Activated gamma-delta T cell treated with Interleukin-2 at 50 U/mL for 16 hours (primary cell): ENCODE measurements around the gene UBE2I.
"Not testable (repeated sequence)": the region's sequence is repeated elsewhere in the genome, so short reads cannot be mapped to it uniquely, and the experiment has no call there.

ENCODE experiments used
- DNase-seq: peaks from one replicate; pipeline ENCODE4 v3.0.0-alpha.2; 2020

The UBE2I gene

DNA sequence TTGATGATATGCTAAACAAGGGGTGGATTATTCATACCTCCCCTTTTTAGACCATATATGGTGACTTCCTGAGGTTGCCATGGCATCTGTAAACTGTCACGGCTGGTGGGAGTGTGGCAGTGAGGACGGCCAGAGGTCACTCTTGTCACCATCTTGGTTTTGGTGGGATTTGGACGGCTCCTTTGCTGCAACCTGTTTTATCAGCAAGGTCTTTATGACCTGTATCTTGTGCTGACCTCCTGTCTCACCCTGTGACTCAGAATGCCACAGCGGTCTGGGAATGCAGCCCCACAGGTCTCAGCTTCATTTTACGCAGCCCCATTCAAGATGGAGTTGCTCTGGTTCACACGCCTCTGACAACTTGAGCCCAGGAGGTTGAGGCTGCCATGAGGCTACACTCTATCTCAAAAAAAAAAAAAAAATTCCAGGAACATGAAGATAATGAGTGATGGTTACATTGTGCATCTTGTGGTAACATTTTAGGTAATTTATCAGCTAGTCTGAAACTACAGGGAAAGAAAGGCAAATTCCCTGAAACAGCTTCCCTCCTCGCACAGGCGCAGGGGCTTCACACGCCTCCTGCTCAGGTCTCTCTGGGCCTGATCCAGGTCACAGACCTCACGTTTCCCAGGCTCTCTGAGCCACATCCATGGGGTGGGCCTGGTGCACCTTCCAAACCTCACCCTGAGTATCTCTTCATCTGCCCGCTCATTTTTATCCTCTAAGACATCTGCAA is 15.3 kb upstream of the UBE2I start:
- no peak for DNase-seq

DNA sequence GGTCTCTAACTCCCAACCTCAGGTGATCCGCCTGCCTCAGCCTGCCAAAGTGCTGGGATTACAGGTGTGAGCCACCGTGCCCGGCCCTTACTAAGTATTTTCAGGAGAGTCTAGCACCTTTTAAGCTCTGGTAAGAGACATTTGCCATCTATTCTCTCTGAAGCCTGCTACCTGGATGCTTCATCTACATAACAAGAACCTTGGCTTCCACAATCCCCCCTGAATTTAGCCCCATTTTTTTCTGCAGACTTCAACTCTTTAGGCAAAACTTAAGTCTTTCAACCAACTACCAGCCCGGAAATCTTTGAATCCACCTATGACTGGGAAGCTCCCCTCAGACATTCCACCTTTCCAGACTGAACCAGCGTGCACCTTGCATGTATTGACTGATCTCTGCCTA is 14.0 kb upstream of the UBE2I start:
- DNase-seq, result no peak

DNA sequence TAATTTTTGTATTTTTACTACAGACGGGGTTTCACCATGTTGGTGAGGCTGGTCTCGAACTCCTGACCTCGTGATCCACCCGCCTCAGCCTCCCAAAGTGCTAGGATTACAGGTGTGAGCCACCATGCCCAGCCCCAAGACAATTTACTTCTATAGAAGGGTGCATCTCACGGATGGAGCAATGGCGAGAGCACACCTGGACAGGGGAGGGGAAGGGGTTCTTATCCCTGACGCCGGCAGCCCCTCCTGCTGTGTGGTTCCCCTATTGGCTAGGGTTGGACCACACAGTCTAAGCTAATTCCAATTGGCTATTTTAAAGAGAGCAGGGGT is 12.8 kb upstream of the UBE2I start:
- not testable (repeated sequence) for DNase-seq

DNA sequence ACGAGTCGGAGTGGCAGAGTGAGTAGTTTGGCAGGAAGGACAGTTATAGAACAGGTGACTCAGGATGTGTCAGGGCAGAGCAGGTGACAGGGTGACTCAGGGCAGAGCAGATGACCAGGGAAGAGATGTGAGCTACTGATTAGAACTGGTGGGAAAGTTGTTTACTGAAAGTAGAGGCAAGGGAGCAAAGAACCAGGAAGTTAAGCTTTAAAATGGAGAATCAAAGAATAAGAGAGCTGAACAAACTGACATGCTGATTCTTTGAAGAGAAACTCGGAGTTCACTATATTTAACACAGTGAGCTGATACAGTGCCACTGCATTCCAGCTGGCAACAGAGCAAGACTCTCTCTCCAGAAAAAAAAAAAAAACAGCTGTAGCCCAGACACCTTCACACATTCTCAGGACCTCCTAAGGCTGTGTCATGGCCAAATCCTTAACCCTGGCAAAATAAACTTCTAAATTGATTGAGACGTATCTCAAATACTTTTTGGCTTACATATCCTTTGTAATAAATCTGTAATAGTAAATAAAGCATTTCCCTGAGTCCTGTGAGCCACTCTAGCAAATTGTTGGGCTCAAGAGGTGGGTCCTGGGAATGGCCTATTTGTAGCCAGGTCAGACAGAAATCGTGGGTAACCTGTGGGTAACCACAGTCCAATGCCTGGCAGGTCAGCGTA is 12.3 kb upstream of the UBE2I start:
- no peak for DNase-seq

DNA sequence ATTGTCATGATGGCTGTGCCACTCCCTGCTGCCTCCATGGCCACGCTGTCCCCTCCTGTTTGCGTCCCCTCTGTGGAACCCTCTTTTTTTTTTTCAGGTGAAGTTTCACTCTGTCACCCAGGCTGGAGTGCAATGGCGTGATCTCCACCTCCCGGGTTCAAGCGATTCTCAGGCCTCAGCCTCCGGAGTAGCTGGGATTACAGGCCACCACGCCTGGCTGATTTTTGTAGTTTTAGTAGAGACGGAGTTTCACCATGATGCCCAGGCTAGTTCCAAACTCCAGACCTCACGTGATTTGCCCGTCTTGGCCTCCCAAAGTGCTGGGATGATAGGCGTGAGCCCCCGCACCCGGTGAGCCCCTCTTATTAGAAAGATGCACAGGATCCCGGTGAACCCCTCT is 11.0 kb upstream of the UBE2I start:
- DNase-seq, result no peak

DNA sequence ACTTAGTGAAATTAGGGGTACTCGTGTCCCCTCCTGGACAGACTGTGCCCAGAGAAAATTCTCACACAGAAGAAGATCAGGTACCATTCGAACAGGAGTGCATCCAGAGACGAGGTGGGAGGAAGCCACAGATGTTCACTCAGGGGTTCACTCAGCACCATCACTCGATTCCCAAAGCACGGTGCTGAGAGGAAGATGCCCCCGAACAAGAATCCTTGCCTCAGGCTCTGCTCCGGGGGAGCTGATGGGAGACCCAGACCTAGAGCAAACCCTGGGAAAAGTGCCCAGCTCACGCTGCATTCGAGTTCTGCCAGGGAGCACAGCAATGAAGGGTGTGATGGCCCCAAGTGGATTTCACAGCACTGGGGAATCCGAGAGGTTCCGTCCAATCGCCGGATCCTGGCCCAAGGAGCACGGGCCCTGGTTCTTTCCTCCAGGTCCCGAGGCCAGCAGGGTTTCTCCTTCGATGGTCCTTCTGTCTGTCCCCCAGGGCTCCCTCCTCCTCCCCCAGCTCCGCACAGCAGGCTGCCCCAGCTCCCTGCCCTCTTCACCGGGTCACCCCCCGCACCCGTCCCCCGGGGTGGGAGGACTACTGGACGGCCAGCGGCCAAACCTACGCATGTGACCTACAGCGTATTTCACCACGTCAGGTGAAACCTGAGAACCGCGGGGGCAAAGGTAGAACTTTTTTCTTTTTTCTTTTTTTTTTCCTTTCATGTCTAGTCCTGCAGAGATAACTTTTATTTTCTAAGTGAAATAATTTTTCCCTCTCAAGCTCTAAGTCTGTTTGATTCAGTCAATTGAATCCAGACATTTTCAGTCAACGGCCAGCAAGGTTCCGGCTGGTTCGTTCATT is 10.2 kb upstream of the UBE2I start:
- DNase-seq, result no peak

DNA sequence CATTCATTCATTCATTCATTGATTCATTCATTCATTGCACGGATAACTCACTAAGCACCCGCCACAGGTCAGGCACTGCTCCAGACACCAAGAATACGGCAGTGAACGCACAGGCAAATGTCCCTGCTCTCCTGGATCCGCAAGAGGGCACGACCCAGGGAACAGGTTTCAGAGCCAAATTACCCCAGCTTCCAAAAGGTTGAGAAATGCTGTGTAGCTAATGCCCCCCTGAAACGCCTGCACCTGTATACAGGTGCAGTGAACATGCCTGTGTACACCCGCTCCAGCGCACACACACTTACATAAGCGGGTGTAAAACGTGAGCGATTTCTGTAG is 9.6 kb upstream of the UBE2I start:
- DNase-seq, result no peak

DNA sequence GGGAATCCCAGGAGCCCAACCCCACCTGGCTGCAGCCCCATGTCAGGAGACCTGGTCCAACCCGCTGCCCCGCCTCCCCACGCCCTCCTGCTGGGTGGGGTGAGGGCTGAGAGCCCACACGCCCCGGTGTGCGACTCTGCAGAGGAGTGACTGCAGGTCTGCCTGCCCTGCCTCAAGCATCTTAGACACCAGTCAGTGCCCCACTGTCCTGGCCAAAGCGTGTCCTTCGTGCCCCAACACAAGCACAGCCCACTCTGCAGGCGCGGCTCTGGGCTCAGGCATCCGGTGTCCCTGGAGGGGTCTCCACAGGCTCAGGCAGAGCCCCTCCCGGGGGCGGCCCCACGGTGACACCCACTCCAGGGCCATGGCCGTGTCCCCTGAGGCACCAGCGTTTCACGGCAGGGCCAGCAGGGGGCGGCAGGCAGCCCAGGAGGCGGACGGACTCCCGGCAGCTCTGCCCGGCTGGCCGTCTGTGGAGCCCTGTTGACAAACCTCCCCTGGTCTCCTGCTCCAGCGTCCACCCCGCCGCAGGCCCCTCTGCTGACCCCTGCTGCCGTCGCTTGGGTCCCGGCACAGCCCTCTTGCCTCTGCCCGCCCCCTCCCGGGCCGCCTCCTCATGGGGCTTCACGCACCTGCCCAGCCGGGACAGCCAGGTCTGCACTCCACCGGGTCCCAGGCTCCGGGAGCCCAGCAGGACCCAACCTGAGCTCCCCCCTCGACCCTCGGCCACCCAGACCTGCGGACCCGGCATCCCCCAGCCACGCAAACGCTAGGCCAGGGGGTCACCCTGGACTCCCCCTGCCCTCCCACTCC is 8.6 kb upstream of the UBE2I start:
- DNase-seq, result peak; percentile 74

DNA sequence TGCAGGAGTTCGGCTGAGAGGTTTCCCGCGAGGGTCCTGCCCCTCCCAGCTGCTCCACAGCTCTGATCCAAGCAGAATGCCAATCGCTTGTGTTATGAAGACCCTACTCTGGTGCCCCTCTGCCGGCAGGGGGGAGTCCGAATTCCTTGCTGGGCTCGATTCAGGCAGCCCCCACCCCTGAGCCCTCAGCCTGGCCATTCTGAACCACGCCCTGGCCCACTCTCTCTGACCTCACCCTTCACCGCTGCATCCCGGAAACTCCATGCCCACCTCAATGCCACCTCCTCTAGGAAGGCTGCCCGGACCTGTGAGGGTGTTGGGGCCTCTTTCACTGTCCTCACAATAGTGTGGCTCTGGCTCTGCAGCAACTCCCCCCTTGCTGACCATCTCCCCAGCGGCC is 7.9 kb upstream of the UBE2I start:
- DNase-seq, result no peak

DNA sequence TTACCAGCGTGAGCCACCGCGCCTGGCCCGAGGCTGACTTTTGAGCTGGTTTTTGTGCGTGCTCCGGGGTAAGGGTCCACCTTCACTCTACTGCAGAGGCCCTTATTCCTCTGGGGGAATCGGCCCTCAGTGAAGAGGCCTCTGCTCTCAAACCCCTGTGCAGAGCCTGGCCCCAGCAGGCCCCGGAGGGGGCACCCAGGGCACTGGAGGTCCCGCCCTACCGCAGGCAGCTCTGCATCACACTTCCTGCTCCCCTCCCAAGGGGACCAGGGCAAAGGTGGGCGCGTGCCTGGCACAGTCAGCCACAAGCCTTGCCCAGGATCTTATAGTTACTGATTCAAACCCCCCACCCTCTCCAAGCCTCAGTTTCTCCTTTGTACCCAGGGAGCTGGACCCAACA is 3.6 kb upstream of the UBE2I start:
- no peak for DNase-seq

DNA sequence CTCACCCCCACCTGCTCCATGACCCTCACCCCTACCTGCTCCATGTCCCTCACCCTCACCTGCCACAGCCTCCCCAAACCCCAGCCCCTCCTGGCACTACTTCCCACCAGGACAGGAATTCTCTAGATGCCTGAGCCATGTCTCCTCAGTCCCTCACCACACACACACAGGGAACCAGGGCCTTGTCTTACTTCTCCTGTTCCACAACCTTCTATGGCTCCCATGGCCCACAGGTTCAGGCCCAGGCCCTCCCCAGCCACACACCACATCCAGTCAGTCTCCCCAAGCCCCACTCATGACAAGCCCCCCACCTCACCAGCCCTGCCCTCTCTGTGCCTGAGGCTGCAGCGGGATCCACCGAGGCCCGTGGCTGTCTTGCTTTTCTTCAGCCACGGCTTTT is 3.1 kb upstream of the UBE2I start:
- no peak for DNase-seq

DNA sequence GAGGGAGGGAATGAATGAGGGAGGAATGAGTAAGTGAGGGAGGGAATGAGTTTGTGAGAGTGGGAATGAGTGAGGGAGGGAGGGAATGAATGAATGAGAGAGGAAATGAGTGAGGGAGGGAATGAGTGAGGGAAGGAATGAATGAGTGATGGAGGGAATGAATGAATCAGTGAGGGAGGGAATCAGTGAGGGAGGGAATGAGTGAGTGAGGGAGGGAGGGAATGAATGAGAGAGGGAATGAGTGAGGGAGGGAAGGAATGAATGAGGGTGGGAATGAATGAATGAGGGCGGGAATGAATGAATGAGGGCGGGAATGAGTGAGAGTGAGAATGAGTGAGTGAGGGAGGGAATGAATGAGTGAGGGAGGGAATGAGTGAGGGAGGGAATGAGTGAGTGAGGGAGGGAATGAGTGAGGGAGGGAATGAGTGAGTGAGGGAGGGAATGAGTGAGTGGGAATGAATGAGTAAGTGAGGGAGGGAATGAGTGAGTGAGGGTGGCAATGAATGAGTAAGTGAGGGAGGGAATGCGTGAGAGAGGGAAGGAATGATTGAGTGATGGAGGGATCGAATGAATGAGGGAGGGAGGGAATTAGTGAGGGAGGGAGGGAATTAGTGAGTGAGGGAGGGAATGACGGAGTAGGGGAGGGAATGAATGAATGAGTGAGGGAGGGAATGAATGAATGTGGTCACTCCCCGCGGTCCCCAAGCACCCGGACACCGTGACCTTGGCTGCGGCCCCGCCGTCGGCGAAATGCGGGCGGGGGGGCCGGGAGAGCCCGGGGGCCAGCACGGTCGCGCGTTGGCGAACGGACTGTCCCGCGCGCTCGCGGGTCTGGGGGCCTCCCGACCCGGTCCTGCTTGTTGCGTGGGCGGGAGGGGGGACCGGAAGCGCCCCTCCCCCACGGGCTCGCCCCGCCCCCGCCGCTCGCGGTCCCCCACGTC is 1.1 kb upstream of the UBE2I start:
- DNase-seq, result no peak

DNA sequence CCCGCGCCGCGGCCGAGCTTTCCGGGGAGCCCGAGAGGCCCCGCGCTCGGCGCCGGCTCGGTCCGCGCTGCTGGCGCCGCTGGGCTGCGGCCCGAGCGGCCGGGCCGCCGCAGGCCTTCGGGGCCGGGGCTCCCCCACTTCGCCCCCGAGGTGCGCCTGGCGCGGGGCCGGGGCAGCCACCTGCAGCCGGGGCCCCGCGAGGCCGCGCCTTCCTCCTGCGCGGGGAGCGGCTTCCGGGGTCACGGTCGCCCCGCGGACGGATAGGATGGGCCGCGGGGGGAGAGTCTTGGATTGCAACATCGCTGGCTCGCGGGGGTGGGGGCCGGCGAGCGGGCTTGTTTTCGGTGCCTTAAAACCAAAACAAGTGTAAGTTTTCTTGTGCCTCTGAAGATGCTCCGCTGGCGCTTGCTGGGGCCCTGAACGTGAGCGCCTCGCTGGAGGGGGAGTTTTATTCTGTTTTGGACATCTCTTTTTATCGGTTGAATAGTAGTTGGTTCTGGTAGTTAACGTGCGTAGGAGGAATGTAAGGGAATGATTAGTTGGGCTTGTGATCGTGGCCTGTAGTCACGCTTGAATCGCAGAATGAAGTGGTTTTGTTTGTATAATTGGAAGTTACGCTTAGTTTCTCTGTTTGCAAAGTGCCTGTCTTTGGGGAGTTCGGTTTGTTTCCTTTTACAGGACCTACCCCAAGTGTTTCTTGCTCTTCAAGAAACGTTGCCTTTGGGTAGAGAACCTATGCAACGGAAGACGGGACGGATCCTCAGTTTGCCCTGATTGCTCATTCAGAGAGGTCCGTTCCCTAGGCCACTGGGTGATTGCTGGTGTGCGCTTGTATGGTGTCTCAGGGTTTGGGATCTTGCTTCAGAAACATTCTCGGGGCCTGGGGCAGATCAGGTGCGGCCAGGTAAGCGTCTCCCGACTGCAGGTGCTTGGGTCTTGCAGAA is 724 bp downstream of the UBE2I start:
- DNase-seq, result peak; percentile 67

DNA sequence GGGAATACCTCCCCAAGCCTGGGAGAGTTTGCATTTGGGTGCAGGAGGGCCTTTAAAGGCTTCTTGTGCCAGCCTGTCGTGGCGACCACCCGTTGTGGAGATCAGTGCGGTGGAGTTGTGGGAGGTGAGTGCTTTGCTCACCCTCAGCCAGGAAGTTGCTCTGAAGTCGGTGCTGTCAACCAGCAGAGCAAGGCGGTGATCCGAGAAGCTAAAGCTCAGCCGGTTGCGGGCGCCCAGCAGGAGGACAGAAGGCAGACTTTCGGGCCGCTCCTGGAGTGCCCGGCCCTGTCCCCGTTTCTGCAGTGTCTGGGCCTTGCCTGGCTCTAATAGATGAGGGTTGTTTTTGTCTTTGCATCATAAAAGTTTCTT is 1.4 kb downstream of the UBE2I start:
- DNase-seq, result peak; percentile 43

DNA sequence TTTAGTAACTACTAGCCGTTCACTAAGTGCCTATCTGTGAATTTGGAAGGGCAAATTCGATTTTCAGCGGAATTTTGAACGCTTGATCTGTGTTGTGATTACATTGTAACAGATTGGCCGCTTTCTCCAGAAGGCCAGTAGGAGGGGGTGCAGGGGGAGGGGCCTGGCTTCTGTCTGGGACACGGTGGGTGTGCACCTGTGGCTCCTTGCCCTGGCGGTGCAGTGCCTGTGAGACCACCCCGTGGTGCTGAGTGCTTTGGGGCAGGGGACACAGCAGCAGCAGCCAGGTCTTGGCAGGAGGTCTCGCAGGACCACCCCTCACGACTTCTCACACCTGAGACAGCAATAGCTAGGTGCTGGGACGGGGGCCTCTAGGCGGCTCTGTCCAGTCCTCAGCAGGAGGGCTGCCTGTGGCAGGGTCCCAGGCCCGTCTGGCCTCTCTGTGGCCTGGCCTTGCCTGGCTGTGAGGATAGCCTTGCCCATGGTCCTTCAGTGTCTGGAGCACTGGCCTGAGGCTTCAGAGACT is 1.8 kb downstream of the UBE2I start:
- DNase-seq, result no peak

DNA sequence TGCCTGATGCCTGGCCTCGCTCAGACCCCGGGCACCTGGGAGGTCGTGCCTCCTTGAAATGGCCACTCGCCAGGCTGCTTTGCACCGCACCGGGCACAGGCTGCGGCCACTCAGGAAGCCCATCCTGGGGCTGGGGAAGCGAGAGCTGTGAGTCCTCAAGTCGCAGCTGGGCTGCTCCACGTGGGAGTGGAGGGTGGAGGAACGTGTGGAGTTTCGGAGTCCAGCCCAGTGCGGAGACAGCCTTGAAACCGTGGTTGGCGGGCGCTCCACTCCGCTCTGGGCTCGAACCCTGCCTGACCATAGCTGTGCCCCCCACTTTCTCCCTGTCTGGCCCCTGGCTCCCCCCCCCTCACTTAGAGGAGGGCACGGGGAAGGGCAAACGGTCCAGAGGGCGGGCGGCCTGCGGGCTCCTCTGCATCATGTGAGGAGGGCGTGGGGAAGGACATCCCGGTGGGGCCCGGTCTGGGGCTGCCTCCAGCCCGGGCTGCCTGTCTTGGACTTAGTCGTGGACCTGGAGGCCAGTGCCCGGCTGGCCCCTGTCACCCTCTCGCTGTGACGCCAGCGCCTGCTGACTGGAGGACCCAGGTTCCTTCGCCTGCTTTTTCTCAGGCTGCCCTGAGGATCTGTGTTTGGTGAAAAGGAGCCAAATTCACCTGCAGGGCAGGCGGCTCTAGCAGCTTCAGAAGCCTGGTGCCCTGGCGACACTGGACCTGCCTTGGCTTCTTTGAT is 2.5 kb downstream of the UBE2I start:
- no peak for DNase-seq

DNA sequence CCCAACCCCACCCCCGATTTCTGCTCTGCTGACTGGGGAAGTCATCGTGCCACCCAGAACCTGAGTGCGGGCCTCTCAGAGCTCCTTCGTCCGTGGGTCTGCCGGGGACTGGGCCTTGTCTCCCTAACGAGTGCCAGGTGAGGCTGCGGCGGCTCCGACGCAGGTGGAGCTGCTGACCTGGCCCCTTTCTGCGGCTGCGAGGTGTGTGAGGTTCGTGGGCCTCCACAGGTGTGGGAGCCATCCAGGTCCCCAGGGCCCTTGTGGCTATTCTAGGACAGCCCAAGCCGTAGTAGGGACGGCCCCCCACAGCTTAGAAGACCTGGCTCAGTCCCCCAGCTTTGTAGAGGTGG is 3.0 kb downstream of the UBE2I start:
- DNase-seq, result no peak

DNA sequence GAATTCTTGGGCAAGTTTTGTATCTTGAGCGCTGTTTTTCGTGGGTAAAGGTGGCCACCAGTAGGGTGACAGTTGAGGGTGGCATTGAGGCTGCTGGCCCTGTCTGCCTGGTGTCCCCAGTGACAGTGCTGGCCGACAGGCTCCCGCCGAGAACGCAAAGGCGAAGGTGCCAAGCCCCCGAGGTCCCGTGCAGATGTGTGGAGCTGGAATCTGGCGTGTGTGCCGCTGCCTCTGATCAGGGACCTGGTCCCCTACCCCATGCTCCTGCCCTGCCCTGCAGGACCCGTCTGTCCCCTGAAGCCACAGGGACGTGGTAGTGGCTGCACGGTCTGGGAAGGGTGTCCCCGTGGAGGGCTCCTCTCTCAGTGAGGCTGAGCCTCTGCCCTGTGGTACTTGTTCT is 3.5 kb downstream of the UBE2I start:
- no peak for DNase-seq

DNA sequence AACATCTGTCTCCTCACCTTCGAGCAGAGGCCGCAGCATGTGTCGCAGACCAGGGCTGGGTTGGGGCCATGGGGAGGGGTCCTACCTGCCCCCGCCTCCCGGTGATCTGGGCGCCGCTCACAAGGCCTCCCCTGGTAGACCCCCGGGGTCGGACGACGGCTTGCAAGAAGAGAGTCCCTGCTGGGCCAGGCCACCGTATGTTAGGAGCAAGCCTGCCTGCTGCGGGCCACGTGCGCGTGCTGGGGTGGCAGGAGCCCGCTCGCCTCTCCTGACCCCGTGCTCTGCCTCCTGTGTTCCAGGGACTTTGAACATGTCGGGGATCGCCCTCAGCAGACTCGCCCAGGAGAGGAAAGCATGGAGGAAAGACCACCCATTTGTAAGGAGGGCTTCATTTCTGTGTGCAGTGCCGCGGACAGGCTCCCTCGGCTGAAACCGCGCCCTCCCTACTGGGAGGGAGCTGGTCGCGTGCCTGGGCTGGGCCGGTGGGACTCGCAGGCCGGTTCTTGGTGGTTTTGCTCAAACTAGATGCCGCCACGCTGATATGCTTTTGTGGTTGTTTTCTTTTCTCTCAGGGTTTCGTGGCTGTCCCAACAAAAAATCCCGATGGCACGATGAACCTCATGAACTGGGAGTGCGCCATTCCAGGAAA is 4.4 kb downstream of the UBE2I start:
- no peak for DNase-seq
